HG03139 (cell line): Measurements from ENCODE around the gene DNAAF8.
"Not testable (repeated sequence)": the region's sequence is repeated elsewhere in the genome, so short reads cannot be mapped to it uniquely, and the experiment has no call there.

Experiments used
- ATAC-seq: cut with Tn5 transposase; IDR thresholded peaks from one replicate; pipeline ENCODE4 v1.9.1; 2021; ENCODE audit not compliant: unreplicated experiment

DNAAF8 gene

GRCh38 chr16:4780235-4780634, 45.9 kb downstream of the DNAAF8 start:
- no peak for ATAC-seq

GRCh38 chr16:4783251-4783950, 49.1 kb downstream of the DNAAF8 start:
- no peak for ATAC-seq

GRCh38 chr16:4783951-4784336, 49.6 kb downstream of the DNAAF8 start:
- no peak for ATAC-seq

DNA sequence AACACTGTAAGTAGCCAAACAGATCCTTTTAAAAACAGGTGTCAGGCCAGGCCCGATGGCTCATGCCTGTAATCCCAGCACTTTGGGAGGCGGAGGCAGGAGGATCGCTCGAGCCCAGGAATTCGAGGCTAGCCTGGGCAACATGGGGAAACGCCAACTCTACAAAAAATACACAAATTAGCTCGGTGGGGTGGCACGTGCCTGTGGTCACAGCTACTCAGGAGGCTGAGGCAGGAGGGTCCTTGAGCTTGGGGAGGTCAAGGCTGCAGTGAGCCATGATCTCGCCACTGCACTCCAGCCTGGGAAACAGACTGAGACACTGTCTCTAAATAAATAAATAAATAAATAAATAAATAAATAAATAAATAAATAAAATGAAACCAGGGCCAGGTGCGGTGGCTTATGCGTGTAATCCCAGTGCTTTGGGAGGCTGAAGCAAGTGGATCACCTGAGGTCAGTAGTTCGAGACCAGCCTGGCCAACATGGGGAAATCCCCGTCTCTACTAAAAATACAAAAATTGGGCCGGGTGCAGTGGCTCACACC, 50.2 kb downstream of the DNAAF8 start:
- ATAC-seq = not testable (repeated sequence)

DNA sequence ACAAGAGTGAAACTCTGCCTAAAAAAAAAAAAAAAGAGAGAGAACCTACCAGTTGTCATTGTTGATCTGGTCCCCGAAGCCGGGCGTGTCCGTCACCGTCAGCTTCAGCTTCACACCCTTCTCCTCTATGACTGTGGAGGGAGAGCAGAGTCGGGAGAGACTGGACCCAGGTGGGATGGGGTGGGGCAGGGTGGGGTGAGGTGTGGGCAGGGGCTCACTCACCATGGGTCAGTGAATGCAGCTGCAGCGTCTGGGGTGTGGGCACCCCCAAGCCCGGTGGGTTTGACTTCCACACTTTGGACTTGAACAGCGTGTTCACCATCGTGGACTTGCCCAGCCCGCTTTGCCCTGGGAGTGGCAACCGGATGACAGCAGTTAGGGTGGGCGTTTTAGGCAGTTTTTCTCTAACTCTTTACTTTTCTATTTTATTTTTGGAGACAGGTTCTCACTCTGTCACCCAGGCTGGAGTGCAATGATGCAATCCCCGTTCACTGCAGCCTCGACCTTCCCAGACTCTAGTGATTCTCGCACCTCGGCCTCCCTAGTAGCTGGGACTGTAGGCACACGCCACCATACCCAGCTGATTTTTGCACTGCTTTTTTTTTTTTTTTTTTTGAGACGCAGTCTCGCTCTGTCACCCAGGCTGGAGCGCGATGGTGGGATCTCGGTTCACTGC, 51.6 kb downstream of the DNAAF8 start:
- no peak for ATAC-seq

- ATAC-seq = no peak
Observed at GRCh38 chr16:4787068-4787467, 52.7 kb downstream of the DNAAF8 start.

- no peak for ATAC-seq
Observed at GRCh38 chr16:4787627-4788482, 53.5 kb downstream of the DNAAF8 start, which contains the start of gene SEPTIN12. TSS of gene SEPTIN12 (minus strand) at chr16:4788345. CDS start at chr16:4787645, 700 bp downstream.

DNA sequence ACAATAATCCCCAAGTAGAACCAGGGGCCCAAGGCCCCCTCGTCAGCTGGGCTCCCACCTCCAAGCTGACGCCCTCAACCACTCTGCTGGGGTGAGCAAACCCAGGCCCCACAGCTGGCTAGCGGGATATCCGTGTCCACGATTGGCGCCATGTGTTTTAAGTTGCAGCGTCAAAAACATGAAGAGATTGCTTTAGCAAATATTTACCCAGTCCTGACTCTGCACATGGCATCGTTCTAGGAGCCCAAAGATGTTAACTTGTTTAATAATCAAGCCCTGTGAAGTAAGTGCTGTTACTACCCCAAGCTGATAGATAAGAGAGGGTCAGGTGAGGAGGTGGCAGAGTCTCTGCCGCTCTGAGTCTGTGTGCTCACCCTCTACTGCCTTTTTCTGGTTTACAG, 54.2 kb downstream of the DNAAF8 start:
- ATAC-seq = no peak

DNA sequence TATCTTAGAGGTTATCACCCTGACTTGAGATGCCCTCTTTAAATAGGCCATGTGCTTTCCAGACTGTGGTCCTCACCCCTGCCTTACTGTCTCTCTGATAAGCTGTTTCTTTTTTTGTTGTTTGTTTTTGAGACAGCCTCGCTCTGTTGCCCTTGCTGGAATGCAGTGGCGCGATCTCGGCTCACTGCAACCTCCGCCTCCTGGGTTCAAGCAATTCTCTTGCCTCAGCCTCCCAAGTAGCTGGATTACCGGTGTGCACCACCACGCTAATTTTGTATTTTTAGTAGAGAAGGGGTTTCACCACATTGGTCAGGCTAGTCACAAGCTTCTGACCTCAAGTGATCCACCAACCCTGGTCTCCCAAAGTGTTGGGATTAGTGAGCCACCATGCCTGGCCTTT, 54.6 kb downstream of the DNAAF8 start:
- ATAC-seq = no peak

GRCh38 chr16:4790261-4790660, 55.9 kb downstream of the DNAAF8 start:
- ATAC-seq = no peak

GRCh38 chr16:4790871-4791270, 56.5 kb downstream of the DNAAF8 start:
- ATAC-seq = no peak

DNA sequence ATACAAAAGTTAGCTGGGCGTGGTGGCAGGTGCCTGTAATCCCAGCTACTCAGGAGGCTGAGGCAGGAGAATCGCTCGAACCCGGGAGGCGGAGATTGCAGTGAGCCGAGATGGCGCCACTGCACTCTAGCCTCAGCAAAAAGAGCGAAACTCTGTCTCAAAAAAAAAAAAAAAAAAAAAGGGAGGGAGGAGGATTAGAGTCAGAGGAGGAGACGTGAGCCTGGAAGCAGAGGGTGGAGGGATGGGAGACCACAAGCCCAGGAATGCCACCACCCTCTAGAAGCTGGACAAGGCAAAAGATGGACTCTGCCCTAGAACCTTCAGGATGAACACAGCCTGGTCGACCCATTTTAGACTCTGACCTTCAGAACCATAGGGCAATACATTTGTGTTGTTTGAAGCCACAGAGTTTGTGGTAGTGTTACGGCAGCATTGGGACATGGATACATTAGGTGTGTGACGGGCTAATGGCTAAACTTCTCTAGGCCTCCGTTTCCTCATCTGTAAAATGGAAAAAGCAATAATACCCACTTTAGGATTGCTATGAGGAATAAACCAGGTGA, 58.7 kb downstream of the DNAAF8 start:
- no peak for ATAC-seq

DNA sequence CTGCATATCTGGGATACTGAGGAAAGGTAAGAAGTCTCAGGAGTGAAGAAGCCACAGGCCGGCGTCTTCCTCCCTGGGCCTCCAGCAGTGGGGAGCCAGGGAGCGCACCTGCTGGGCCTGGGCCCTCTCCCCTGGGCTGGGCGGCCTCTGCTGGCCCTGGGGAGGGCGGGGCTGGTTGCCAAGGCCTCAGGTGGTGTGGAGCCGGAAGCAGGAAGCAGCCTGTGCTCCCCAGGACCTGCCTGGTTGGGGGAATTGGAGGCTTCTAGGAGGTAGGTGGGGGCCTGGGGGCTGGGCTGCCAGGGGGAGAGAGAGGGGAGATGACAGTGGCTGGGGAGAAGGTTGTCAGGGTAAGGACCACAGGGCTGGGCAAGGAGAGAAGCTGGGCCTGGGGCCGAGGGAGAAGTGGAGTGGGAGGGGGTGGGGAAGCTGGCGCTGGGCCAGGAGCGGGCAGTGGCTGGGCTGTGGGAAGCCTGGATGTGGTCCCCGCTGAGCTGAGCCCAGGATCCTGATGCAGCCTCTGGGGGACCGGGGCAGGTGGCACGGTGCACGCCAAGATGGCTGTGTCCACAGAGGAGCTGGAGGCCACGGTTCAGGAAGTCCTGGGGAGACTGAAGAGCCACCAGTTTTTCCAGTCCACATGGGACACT, 61.0 kb downstream of the DNAAF8 start, which contains the start of gene SMIM22:
Gene SMIM22, plus strand, starts transcription at position 189 of the 647 bp plus-strand sequence. Its CDS starts 366 bp downstream, at position 555.
- ATAC-seq = no peak

DNA sequence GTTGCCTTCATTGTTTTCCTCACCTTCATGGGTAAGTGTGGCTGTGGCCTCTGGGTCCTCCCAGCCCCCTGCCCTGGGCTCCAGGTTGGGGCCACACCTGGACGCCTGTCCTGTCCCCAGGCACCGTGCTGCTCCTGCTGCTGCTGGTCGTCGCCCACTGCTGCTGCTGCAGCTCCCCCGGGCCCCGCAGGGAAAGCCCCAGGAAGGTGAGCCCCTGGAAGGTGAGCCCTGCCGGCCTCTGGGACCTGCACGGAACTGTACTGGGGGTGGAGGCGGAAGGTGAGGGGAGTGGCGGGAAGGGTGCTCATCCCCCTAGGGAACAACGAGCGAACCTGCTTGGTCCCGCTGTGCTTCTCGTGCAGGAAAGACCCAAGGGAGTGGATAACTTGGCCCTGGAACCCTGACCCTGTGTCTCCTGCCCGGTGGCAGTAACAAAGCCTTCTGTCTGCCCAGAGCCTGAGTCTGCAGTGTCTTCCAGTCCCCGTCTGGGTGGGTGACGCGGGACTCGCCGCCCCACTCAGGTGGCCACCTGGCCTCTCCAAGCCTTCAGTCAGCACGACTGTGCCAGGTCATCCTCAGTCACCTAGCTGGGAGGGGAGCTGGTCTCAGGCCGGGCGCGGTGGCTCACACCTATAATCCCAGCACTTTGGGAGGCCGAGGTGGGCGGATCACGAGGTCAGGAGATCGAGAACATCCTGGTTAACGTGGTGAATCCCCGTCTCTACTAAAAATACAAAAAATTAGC, 61.7 kb downstream of the DNAAF8 start:
- ATAC-seq = no peak

DNA sequence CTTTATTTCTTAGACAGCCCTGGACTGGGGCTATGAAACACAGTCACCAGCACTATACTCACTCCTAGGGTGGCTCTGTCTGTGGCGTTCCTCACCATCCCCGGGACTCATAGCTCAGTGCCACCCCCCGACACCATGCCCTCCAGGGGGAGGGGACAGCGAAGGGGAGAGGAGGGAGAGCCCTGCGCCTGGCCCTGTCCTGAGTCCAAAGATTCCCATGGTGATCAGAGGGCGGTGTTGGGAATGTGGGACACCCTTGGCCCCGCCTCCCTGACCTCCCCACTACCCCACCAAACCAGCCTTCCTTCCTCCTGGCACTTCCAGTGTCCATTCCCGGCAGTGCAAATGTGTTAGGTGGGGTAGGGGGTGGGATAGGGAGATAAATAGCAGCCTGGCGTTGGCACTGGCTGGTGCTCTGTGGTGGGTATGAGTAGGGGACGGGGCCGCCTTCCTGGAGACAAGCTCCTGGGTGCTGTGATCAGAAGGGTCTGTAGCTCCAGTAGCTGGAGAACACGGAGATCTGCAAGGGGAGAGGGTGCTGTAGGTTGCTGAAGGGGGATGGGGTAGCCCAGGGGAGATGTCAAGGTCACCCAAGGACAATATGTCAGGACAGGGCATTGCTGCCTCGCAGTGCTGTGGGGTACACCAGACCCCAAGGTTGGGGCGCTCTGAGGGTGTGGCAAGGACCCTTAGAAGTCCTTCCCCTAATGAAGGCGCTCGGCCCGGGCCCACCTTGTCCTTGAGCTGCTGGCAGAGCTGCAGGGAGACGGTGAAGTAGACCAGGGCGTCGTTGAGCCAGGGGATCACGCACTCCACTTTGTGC, 62.9 kb downstream of the DNAAF8 start:
- no peak for ATAC-seq

DNA sequence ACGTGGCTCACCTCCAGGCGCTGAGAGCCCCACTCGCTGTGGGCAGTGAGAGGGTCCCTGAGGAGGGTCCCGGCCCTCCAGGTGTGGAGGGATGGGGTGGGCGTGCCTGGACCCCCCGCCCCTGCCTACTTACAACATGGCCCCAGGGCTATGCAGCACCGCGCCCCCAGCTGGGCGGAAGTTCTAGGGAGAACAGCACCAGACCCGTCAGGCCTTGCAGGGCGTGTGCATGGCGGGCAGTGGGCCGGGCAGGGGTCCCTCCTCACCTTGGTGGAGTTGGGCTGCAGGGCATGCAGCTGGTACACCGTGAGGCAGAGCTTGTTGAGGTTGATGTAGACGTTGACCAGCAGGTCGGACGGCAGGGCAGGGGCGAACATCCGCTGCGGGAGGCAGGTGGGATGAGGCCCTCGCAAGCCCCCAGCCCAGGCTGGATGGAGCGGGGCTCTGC, 63.5 kb downstream of the DNAAF8 start:
- ATAC-seq = no peak

- ATAC-seq = no peak
Observed at GRCh38 chr16:4798456-4798855, 64.1 kb downstream of the DNAAF8 start.
